Body of pancreas (tissue), 4 donors: Measurements from ENCODE around the gene PDZD2. TPM values are rescaled to one million over a fixed set of nuclear protein-coding genes. Genes with fewer than 3 reads are reported as not detected.
A peak's percentile ranks its signal among the peaks of the same experiment; 100 is the strongest.

Experiments used
- ATAC-seq: fragments of 150-250 bp; one replicate; pipeline ENCODE4 v1.9.1; 2016
- DNase-seq, 4 donors: peaks; one replicate each; pipeline ENCODE4 v3.0.0-alpha.2; 2019
- H3K27ac ChIP-seq, 4 donors: fragments of 200-600 bp; sonication (generic); 1 replicate in 3 of 4; 2 replicates in 1 of 4; pipeline versions ENCODE4 v1.5.1 to v1.6.1; 2016 to 2019; ENCODE audit warnings: mild to moderate bottlenecking in 1 of 4, mixed read lengths in 1 of 4, moderate library complexity in 1 of 4
- H3K27me3 ChIP-seq, 2 donors: fragments of 200-600 bp; sonication (generic); one replicate each; pipeline ENCODE4 v1.6.0; 2016; ENCODE audit warnings: mild to moderate bottlenecking in 1 of 2
- H3K36me3 ChIP-seq, 2 donors: fragments of 200-600 bp; sonication (generic); replicated peaks in 1 of 2; 2 replicates each; pipeline ENCODE4 v1.5.1; 2016; ENCODE audit warnings: low read depth in 2 of 2; ENCODE audit not compliant: insufficient read depth in 1 of 2
- H3K4me1 ChIP-seq: fragments of 200-600 bp; sonication (generic); one replicate; pipeline ENCODE4 v1.6.0; 2016
- H3K4me3 ChIP-seq, 2 donors: fragments of 200-600 bp; sonication (generic); 1 replicate in 1 of 2; 2 replicates in 1 of 2; pipeline ENCODE4 v1.5.1; 2016 to 2019
- H3K9me3 ChIP-seq, 3 donors: fragments of 200-600 bp; sonication (generic); 1 replicate in 2 of 3; 2 replicates in 1 of 3; pipeline ENCODE4 v1.5.1; 2016
- POLR2A ChIP-seq, 3 donors: fragments of 450-650 bp; IDR thresholded peaks; one replicate each; pipeline ENCODE4 v1.6.1; 2016; ENCODE audit warnings: antibody characterized with exemption in 3 of 3, mild to moderate bottlenecking in 2 of 3
- WGBS, 2 donors: methylation state at CpG; one replicate each; pipeline ENCODE4 v1.1.5; 2017; 5-methylcytosine and 5-hydroxymethylcytosine counted together
- intact Hi-C: fragments of 100-400 bp; cut with DNase I; formaldehyde crosslinking; loops from one replicate; pipeline ENCODE4 v1.15.1; 2023
- total RNA-seq, 2 donors: library from RNA; depleted of rRNA; stranded (reverse); fragments of >200 nt; gene quantifications; one replicate each; pipeline ENCODE4 v1.1.0, GENCODE V29; 2016
- TF ChIP-seq, protein P1 (sequence below), 7 experiments: fragments of 450-650 bp in 4 of 7; fragments of 200-600 bp in 3 of 7; sonication (generic) in 3 of 7; IDR thresholded peaks; one replicate each; pipeline ENCODE4 v1.5.1; 2016 to 2019; ENCODE audit warnings: antibody characterized with exemption in 7 of 7

PDZD2 gene
- total RNA-seq, 2 donors from 2014 or later = 3.9 to 12.9 TPM

DNA sequence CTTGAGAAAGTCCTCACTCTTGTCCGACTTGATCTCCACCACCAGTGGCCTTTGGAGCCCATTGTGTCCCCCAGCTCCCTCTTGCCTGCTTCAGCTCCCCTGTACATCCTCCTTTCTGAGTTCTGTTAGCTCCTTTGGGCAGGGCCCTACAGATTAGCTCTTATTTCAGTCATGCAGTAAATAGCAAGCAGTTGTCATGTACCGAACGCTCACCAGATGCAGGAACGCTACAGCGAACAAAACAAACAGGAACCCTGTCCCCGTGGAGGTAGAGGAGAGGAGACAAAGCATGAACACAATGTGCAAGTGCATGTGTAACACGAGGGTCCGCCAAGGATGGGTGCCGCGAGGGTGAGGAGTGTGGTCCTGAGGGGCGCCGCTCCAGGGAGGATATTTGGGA, 111.3 kb downstream of the PDZD2 start:
- intact Hi-C loops = no loop called here

DNA sequence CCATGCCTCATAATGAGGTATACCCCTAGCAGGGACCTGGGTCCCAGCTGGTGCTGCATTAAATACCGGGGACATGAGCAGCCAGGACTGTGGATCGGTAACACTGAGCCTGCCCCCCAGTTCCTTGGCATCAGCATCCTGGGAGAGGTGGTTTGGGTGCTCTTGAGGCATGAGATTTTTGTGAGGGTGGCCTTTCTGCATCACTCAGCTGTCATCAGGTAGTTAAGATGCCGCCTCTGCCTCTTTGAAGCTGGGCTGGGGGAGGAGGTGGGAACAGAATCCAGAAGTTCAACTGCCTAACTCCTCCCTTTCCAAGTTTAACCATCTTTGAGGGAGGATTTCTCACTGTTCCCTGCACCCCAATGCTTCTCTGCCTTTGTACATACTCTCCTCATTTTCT, 112.7 kb downstream of the PDZD2 start:
- TF ChIP-seq, protein P1, sequence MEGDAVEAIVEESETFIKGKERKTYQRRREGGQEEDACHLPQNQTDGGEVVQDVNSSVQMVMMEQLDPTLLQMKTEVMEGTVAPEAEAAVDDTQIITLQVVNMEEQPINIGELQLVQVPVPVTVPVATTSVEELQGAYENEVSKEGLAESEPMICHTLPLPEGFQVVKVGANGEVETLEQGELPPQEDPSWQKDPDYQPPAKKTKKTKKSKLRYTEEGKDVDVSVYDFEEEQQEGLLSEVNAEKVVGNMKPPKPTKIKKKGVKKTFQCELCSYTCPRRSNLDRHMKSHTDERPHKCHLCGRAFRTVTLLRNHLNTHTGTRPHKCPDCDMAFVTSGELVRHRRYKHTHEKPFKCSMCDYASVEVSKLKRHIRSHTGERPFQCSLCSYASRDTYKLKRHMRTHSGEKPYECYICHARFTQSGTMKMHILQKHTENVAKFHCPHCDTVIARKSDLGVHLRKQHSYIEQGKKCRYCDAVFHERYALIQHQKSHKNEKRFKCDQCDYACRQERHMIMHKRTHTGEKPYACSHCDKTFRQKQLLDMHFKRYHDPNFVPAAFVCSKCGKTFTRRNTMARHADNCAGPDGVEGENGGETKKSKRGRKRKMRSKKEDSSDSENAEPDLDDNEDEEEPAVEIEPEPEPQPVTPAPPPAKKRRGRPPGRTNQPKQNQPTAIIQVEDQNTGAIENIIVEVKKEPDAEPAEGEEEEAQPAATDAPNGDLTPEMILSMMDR (IDR thresholded peaks at IDR 0.05) = no peak
- TF ChIP-seq POLR2A (IDR thresholded peaks at IDR 0.05) = no peak
- DNase-seq = no peak
- Histone ChIP-seq H3K4me3 (no peak overlapping the region), H3K4me1 (no peaks in the 10 kb centered on the region), H3K27me3 (no peaks in the 10 kb centered on the region), H3K36me3 (no peaks in the 10 kb centered on the region), H3K9me3 (no peaks in the 10 kb centered on the region), H3K27ac (no peak overlapping the region)
- ATAC-seq = no peak
- intact Hi-C loops = no loop called here
- 45 to 63% methylated on average over 2 to 3 of the region's 3 CpGs for WGBS, 2 donors

More for the DNA sequence above, 111.3 kb downstream of the PDZD2 start:
- no peaks in the 10 kb centered on the region for H3K27me3 ChIP-seq
- no peak overlapping the region for H3K4me3 ChIP-seq
- H3K9me3 ChIP-seq = no peaks in the 10 kb centered on the region
- no peaks in the 10 kb centered on the region for H3K36me3 ChIP-seq
- no peaks in the 10 kb centered on the region for H3K4me1 ChIP-seq
- WGBS, 2 donors = 70 to 73% methylated on average over 12 of the region's 12 CpGs
- TF ChIP-seq, protein P1 (IDR thresholded peaks at IDR 0.05) = no peak
- TF ChIP-seq POLR2A (IDR thresholded peaks at IDR 0.05) = no peak
- peak in 1 of 4 donors; percentile 10 for DNase-seq
- ATAC-seq = no peak
- no peak overlapping the region for H3K27ac ChIP-seq

DNA sequence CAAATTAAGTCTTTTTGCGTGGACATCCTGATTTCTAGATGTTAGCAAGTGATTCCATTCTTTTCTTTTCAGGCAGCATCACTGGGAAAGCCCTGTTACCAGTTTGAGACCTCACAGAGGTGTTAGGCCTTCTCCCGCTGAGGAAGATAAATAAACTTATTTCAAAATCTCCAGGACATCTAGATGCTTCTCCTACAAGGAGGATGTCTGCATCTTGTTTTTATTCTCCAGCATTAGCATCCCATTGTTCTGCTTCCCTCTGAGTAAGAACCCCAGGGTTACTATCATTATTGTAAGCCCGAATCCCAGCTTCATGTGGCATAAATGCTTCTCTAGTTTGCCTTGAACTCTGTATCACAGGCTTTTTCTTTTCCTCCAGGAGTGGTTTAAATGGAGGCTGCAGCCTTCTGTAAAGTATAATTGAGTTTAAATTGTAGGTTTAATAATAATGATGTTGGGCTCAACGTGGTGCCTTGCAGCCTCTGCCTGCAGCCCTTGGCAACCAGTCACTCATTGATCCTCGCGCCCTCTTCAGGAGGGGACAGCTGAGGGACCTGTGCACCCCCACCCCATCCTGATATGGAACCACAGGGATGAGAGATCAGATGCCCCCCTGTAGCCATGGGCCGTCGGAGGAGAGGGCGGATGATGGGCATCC, 114.9 kb downstream of the PDZD2 start:
- DNase-seq (no peak), ATAC-seq (no peak)
- Histone ChIP-seq H3K27me3 (no peaks in the 10 kb centered on the region), H3K36me3 (no peaks in the 10 kb centered on the region), H3K27ac (no peak overlapping the region), H3K9me3 (no peaks in the 10 kb centered on the region), H3K4me1 (no peaks in the 10 kb centered on the region), H3K4me3 (no peak overlapping the region)
- 38 to 51% methylated on average over 9 of the region's 9 CpGs for WGBS, 2 donors
- intact Hi-C loops = no loop called here
- TF ChIP-seq POLR2A (IDR thresholded peaks at IDR 0.05) = no peak
- TF ChIP-seq, protein P1 (IDR thresholded peaks at IDR 0.05) = no peak

DNA sequence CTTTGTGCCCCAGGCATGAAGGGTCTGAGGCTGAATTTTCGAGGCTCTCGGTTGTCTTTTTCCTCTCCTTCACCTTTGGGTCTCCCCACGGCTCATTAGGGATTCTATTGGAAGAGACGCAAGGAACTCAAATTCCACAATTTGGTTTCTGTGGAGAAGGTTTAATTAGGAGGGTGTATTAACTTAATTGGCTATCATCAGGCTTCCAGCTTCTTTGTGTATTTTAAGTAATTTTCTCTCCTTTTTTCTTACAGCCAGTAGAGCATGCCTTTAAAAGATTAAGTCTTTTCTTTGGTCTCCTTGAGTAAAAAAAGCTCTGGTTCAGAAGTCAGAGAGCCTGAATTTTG, 115.4 kb downstream of the PDZD2 start:
- DNase-seq = no peak
- ATAC-seq = no peak
- H3K27me3 ChIP-seq = no peaks in the 10 kb centered on the region
- no peak for TF ChIP-seq POLR2A (IDR thresholded peaks at IDR 0.05)
- TF ChIP-seq, protein P1 (IDR thresholded peaks at IDR 0.05) = no peak
- H3K4me3 ChIP-seq = no peak overlapping the region
- H3K9me3 ChIP-seq = no peaks in the 10 kb centered on the region
- no peaks in the 10 kb centered on the region for H3K36me3 ChIP-seq
- no peaks in the 10 kb centered on the region for H3K4me1 ChIP-seq
- WGBS, 2 donors = 53 to 56% methylated on average over 4 of the region's 4 CpGs
- intact Hi-C loops = no loop called here
- no peak overlapping the region for H3K27ac ChIP-seq
